Effector CD4-positive, alpha-beta T cell (primary cell): ENCODE results near the gene DHRS2.

ENCODE experiments used
- DNase-seq: peaks from one replicate; pipeline ENCODE4 v3.0.0-alpha.2; 2020

Gene DHRS2

GRCh38 chr14:23612802-23613201, 23.4 kb upstream of the DHRS2 start:
- no peak for DNase-seq

- no peak for DNase-seq
Measured at GRCh38 chr14:23613242-23614070, 22.7 kb upstream of the DHRS2 start.

GRCh38 chr14:23614395-23614828, 21.8 kb upstream of the DHRS2 start:
- DNase-seq, result no peak

GRCh38 chr14:23615856-23616255, 20.3 kb upstream of the DHRS2 start:
- no peak for DNase-seq

- DNase-seq, result no peak
Measured at GRCh38 chr14:23617539-23617938, 18.6 kb upstream of the DHRS2 start.

GRCh38 chr14:23618415-23618988, 17.7 kb upstream of the DHRS2 start:
- no peak for DNase-seq

GRCh38 chr14:23620177-23620702, 15.9 kb upstream of the DHRS2 start:
- DNase-seq, result no peak

GRCh38 chr14:23621204-23621931, 14.8 kb upstream of the DHRS2 start:
- no peak for DNase-seq

- no peak for DNase-seq
Measured at GRCh38 chr14:23621932-23622730, 14.0 kb upstream of the DHRS2 start.

GRCh38 chr14:23622990-23623389, 13.2 kb upstream of the DHRS2 start:
- DNase-seq, result no peak

GRCh38 chr14:23623962-23624361, 12.2 kb upstream of the DHRS2 start:
- DNase-seq, result no peak

GRCh38 chr14:23624830-23625404, 11.2 kb upstream of the DHRS2 start:
- no peak for DNase-seq

GRCh38 chr14:23626946-23627345, 9.2 kb upstream of the DHRS2 start:
- no peak for DNase-seq

GRCh38 chr14:23627961-23628360, 8.2 kb upstream of the DHRS2 start:
- DNase-seq, result no peak

- DNase-seq, result no peak
Measured at GRCh38 chr14:23629204-23629603, 7.0 kb upstream of the DHRS2 start.

GRCh38 chr14:23629832-23630396, 6.2 kb upstream of the DHRS2 start:
- DNase-seq, result no peak

GRCh38 chr14:23630687-23631086, 5.5 kb upstream of the DHRS2 start:
- no peak for DNase-seq

- no peak for DNase-seq
Measured at GRCh38 chr14:23631234-23631633, 4.9 kb upstream of the DHRS2 start.

- peak; percentile 63 for DNase-seq
Measured at GRCh38 chr14:23631702-23632460, 4.3 kb upstream of the DHRS2 start.

- no peak for DNase-seq
Measured at GRCh38 chr14:23632461-23633159, 3.6 kb upstream of the DHRS2 start.
